AG20443 (cell line): ENCODE results near the gene TNFSF13B.
A peak's percentile ranks its signal among the peaks of the same experiment; 100 is the strongest.
"Not testable (repeated sequence)": the region's sequence is repeated elsewhere in the genome, so short reads cannot be mapped to it uniquely, and the experiment has no call there.

Experiments
- DNase-seq: peaks from one replicate; pipeline ENCODE4 v3.0.0; 2012; ENCODE audit warnings: low spot score, mixed read lengths

The TNFSF13B gene

GRCh38 chr13:108269601-108270328 is at the start of gene TNFSF13B:
TSS of gene TNFSF13B (plus strand) at chr13:108269718. CDS start at chr13:108269896, 178 bp downstream.
- peak; percentile 35 for DNase-seq

GRCh38 chr13:108220041-108220440 is 49.5 kb upstream of the TNFSF13B start:
- no peak for DNase-seq

- no peak for DNase-seq
Observed at GRCh38 chr13:108223687-108224503, 45.6 kb upstream of the TNFSF13B start.

GRCh38 chr13:108225440-108225839 is 44.1 kb upstream of the TNFSF13B start:
- DNase-seq: no peak

GRCh38 chr13:108226184-108226583 is 43.3 kb upstream of the TNFSF13B start:
- no peak for DNase-seq

- DNase-seq: peak; percentile 22
Observed at GRCh38 chr13:108227651-108228272, 41.8 kb upstream of the TNFSF13B start.

GRCh38 chr13:108230377-108230776 is 39.1 kb upstream of the TNFSF13B start:
- no peak for DNase-seq

DNA sequence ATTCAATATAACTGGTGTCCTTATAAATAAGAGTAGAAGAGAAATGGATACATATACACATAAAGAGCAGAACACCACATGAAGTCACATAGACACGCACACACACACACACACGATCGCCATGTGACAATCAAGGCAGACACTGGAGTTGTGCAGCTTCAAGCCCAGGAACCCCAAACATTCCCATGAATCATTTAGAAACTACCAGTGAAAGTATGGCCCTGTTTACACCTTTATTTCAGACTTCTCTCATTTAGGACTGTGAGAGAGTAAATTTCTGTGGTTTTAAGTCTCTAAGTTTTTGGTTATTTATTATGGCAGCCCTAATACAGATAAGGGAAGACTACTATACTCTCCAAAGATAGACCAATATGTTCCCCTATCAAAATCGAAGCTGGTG is 20.4 kb upstream of the TNFSF13B start:
- no peak for DNase-seq

DNA sequence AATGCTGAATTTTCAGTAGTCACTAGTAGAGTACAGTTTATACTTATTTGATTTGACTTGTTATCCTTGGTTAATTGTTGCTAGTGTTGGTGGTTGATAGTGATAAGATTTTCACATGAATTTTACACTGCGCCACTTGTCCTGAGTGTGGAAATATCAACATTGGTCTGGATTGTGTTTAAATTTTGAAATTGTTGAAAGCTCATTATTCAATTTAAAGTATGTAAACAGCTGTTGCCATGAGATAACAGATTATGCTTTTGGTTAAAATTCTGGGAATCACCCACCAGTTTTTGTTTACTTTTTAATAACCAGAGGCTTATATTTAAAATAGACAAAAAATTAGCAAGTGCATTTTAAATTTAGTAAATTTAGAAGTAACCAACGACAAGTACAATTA is 12.3 kb upstream of the TNFSF13B start:
- DNase-seq: no peak

- no peak for DNase-seq
Observed at GRCh38 chr13:108263621-108264355, 5.7 kb upstream of the TNFSF13B start.

- no peak for DNase-seq
Observed at GRCh38 chr13:108266321-108266990, 3.1 kb upstream of the TNFSF13B start.

DNA sequence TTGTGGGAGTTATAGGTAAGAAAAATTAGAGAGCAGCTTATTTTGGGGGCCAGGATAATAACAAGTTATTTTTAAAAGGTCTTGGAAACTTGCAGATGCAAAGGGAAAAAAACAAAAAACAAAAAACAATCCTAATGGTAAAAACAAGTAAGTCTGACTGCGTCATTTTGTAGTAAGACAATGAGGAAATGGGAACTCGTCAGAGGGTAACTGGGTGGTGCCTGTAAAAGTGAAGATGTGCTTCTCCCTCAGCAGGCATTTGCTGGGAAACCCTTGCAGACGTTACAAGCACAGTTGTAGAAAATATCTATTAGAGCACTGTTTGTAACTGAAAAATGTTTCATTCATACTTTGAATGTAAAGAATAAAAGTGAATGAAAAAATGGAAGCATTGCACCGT is 2.2 kb upstream of the TNFSF13B start:
- no peak for DNase-seq

GRCh38 chr13:108267855-108268254 is 1.7 kb upstream of the TNFSF13B start:
- not testable (repeated sequence) for DNase-seq

DNA sequence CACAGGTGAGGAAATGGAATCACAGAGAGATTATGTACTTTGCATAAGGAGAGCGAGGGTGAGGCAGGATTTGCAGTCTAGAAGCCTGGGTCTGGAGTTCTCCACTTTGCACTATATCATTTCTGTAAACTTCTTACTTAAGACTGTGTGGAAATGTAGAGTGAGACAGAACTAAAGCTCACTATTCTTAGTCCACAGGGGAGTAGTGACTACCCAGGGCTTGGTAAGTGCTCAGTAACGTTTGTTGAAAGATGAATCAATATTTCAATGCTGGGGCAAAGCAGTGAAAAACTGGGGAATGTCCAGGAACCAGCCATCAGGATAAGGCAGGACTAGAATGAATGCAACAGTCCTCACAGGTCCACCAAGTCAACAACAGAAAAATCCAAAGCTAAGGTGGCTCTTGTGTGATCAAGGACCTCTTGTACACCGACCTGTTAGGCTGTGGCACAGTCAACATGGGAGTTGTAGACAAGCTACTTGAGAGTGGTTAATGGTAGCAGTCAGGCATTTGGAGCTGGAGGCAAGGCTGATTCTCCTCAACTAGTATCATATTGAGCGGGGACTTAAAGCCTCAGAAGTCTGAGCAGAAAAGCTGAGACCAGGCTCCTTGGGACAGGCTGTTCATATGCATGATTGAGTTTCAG is 929 bp upstream of the TNFSF13B start:
- no peak for DNase-seq

DNA sequence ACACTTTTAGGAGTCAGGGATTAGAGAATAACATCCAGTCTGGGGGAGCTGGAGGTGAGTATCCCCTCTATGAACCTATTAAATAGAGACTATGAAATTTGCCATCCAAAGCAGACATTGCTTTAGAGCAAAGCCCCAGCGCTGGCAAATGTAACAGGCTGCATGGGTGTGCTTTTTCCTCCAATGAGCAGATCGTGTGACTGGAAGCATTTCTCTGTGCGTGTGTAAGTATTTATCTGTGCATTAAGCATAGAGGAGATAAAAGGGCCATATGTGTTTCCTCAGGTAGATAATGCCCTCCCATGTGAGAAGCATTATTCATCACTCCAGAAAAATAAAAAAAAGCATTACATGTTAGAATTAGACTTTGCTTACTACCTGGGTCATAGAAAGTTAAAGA is 924 bp downstream of the TNFSF13B start:
- no peak for DNase-seq

DNA sequence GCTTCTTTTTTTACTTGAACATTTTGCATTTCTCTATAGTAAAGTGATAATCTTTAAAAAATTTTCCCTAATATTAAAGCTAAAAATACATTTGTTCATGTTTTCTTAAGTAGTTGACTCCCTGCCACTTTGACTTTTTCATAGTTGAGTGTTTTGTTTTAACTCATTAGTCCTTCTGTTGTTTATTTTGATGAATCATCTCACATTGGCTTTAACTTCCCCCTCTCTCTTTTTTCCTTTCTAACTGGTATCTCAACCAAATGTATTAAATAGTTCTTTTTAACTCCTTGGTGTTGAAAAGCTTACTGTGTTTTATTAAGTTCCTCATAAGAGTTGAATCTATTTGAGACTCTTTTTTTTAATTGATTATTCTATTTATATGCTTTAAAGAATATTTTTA is 2.8 kb downstream of the TNFSF13B start:
- no peak for DNase-seq

DNA sequence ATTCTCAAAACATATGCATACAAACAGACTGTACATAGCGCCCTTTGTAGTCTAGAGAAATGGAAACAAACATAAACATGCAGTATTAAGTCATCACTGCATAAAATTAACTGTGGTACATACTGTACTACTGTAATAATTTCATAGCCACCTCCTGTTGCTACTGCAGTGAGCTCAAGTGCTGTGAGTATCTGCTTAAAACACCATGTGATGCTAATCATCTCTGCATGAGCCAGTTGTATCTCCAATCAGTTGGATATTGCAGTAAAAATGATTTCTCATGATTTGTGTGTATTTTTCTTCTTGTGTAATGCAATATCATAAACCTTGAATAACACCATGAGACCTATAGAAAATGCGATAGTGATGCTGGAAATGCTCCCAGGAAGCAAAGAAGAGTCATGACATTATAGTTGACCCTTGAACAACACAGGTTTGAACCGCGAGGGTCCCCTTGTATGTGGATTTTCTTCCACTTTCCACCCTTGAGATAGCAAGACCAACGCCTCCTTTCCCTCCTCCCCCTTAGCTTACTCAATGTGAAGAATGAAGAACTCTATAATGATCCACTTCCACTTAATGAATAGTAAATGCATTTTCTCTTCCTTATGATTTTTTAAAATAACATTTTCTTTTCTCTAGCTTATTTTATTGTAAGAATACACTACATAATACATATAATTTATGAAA is 4.1 kb downstream of the TNFSF13B start:
- DNase-seq: no peak

GRCh38 chr13:108274718-108275117 is 5.2 kb downstream of the TNFSF13B start:
- no peak for DNase-seq

DNA sequence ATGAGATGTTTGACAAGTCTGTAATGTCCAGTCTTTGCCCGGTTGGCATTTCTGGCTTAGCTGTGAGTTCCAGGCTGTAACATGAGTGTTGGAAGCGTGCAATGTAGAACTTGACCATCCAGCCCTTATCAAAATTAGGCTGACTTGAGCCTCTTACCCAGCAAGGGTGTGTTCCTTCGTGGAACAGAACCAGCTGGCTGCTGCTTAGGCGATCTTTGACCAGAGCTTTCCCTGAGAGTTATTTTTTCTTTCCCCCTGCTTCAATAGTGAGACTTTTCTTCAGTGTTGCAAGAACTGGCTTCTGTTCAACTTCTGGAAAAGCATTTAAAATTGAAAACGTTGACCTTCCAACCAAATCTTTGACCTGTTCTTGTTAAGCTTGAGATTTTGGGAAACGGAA is 6.5 kb downstream of the TNFSF13B start:
- DNase-seq: peak; percentile 17

GRCh38 chr13:108278466-108278865 is 8.9 kb downstream of the TNFSF13B start:
- DNase-seq: no peak

DNA sequence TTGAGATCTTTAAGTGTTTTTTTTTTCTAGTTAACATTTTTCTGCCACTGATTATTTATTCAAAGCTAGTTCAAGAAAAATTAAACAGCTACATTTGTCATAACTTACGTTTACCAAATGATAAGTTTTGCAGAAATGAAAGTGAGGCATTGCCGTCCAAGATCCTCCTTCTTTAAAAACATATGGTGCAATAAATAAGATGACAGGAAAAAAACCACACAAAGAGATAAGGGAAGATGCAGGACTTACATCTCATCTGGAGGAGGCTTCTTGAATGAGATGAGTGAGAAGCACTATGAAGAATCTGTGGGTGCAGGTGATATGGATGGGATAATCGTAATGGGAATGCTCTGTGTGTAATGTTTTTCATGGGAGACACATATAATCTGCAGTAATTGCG is 12.4 kb downstream of the TNFSF13B start:
- DNase-seq: no peak
